Dermis blood vessel endothelial cell (primary cell): Measurements from ENCODE around the gene PSMB3. TPM values are rescaled to one million over a fixed set of nuclear protein-coding genes. Genes with fewer than 3 reads are reported as not detected.

Source experiments
- DNase-seq: peaks from one replicate; pipeline ENCODE4 v3.0.0; 2010
- total RNA-seq: library from RNA; depleted of rRNA; stranded (reverse); fragments of >200 nt; gene quantifications from 2 replicates; pipeline ENCODE4 v1.2.3, GENCODE V29; 2014

PSMB3 gene
- total RNA-seq, 1 donor from 2014 or later = 348 TPM

DNA sequence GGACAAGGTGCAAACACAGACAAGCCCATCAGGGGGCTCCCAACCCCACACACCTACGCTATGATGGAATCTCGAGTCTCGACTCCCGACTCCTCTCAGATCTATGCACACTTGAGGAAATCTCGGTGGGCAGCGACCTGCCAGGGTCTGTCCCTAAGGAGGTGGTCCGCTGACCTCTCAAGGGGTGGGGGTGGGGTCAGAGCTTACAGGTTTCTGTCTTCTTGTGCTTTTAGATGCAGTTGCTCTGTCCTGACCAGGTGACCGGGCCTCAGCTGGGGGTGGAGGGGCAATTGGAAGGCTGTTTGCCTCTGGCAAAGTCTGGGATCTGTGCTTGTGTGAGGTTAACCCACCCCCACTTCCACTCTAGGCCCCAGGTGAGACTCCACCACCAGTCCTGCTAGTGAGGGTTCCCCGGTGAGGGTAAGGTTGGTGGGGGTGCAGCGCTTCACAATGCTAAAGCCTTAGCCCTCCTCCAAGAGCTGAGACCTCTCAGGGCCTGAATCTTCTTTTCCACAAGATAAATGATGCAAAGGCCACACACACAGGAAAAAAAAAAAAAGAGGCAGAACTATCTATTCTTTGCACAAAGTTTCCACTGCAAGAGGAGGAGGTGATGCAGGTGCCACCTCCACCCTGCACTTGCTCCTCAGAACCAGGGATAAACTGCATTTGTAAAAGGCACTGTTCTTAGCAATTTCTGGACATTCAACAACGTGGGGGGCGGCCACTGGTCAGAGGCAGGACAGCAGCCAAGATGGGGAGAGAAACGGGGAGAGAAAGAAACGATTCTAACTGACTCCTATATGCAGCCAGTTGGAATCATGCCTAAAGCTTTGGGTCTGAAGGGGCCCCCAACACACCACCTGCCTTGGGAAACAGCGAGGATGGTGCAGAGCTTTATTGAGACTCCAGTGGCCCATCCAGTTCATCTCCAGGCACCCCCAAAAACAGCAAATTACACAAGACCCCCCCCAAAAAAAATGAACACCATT is 18.3 kb upstream of the PSMB3 start:
- peak; percentile 46 for DNase-seq

- peak; percentile 60 for DNase-seq
These were observed 17.2 kb upstream of the PSMB3 start for GRCh38 chr17:38735161-38735997.

- no peak for DNase-seq
These were observed 14.4 kb upstream of the PSMB3 start for GRCh38 chr17:38738007-38738662.

- no peak for DNase-seq
These were observed 13.9 kb upstream of the PSMB3 start for GRCh38 chr17:38738686-38739085.

DNA sequence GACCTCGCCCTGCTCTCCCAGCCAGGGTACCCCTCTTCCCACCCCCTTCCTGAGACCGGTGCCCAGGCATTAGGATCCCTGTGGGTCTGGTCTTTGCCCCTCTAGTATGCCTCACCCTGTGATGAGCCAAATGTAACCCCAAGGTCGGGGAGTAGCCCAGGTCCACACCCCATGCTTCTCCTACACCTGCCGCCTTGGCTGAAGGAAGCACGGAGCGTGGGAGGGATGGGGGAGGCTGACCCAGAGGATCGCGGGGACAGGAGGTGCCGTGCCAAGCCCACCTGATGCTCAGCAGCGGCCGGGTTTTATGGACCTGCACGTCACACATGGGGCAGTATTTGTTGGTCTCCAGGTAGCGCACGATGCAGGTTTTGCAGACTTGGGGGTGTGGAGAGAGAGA is 13.2 kb upstream of the PSMB3 start:
- no peak for DNase-seq

DNA sequence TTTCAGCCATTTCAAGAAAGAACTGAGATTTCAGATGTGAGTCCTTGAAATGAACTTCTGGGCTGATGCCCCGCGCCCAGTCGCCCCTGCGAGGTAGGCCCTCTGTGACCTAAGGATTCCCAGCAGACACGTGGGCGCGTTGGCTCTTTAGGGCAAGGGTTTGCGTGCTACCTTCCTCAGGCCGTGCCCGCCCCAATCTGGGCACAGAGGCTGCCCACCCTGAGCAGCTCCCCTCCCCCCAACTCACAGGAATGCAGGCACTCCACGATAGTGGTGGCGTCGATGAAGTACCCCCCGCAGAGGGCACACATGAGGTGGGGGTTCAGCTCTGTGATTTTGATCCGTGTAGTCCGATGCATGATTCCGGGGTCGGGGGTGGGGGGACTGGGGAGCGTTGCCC is 12.5 kb upstream of the PSMB3 start:
- DNase-seq = no peak

GRCh38 chr17:38740806-38741205 is 11.7 kb upstream of the PSMB3 start:
- DNase-seq = no peak

DNA sequence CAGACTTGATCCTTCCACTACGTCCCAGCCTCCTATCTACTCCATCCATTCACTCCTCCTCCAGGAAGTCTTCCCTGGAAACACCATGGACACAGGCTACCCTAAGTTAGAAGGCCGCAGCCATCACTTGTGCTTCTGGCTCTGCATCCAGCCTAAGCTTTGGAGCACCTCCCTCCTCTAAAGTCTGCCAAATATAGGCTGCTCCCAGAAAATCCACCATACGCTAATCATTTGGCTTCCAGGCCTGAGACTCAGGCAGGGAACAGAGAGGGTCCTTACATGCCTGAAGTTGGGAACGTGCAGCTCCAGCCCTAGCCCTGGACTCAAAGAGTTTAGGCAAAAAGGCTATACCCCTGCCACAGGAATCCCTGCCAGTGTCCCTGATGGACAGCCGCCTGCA is 11.1 kb upstream of the PSMB3 start:
- DNase-seq = no peak

DNA sequence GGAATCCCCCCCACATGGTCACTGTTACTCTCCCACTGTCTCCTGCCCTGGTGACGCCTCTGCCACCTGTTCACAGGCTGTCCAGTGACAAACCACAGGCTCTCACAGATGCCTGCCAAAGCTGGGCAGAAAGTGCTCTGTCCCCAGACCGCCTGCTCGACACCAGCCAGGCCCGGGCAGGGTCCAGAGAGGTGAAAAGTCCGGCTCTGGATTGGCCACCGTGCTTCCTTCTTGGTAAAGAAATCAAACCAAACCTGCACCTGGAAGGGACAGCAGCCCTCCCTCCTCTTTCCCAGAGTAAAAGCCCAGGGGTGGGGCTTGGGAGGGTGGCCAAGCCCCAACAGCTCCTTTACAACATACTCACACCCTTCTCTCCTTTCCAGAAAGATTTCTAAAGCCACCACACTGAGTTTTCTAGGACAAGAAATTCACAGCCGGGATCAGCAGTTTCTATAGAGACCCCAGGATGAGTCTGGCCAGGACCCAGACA is 10.6 kb upstream of the PSMB3 start:
- no peak for DNase-seq

- peak; percentile 95 for DNase-seq
These were observed 9.9 kb upstream of the PSMB3 start for GRCh38 chr17:38742411-38743308.

DNA sequence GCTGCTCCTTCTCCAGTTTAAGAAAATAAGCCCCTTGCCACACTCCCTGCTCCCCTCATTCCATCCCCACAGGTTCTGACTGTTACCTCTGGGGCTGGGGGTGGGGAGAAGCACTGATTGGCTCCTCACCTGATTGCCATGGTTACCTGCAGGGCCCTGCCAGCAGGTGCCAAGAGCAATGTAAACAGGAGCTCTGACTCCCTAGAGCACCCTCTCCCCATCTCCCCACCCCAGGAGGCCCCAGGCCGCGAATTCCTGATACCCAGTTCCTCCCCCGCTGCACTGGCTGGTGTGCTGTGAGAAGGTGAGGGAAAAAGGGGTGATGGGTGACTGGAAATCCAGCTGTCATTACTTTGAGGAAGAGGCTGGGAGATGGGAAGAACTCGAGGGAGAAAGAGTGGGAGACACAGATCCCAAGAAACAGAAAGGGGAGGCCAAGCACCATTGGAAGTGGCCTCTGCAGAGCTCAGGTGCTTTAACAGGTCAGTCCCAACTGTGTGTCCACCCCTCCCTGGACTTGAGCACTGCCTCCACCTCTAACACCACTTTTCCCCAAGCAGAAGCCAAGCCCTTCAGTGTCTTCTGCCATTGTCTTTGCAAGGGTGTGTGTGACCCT is 8.9 kb upstream of the PSMB3 start:
- DNase-seq = no peak

- DNase-seq = peak; percentile 30
These were observed 7.0 kb upstream of the PSMB3 start for GRCh38 chr17:38745545-38745944.

GRCh38 chr17:38746004-38746848 is 6.3 kb upstream of the PSMB3 start:
- no peak for DNase-seq

- DNase-seq = no peak
These were observed 5.6 kb upstream of the PSMB3 start for GRCh38 chr17:38746849-38747462.

- DNase-seq = peak; percentile 31
These were observed 4.9 kb upstream of the PSMB3 start for GRCh38 chr17:38747463-38748148.

GRCh38 chr17:38748149-38748891 is 4.2 kb upstream of the PSMB3 start, which contains the start of gene PCGF2:
Gene PCGF2 (minus strand): TSS chr17:38748336. CDS start chr17:38740402, 7,934 bp downstream.
- DNase-seq = peak; percentile 92

GRCh38 chr17:38748892-38749222 is 3.7 kb upstream of the PSMB3 start:
- no peak for DNase-seq
